BLaER1 treated with 17β-estradiol and CSF1 and Interleukin-3, amounts not matched to agents 10 nM and 100 nM (cell line): ENCODE measurements around the gene EML5.

Experiments used
- H3K27ac ChIP-seq, 11 experiments: shearing (Covaris generic); formaldehyde crosslinking; 2 replicates each; pipeline ENCODE4 v1.8.1; 2022
- H3K27me3 ChIP-seq, 11 experiments: shearing (Covaris generic); formaldehyde crosslinking; 2 replicates each; pipeline ENCODE4 v1.8.1; 2022
- H3K36me3 ChIP-seq, 11 experiments: shearing (Covaris generic); formaldehyde crosslinking; 2 replicates each; pipeline ENCODE4 v1.8.1; 2022
- H3K4me1 ChIP-seq, 10 experiments: shearing (Covaris generic); formaldehyde crosslinking; 2 replicates each; pipeline ENCODE4 v1.8.1; 2022
- H3K4me2 ChIP-seq, 11 experiments: shearing (Covaris generic); formaldehyde crosslinking; 2 replicates each; pipeline ENCODE4 v1.8.1; 2022
- H3K4me3 ChIP-seq, 10 experiments: shearing (Covaris generic); formaldehyde crosslinking; 2 replicates each; pipeline ENCODE4 v1.8.1; 2022
- H3K9ac ChIP-seq, 11 experiments: shearing (Covaris generic); formaldehyde crosslinking; 2 replicates each; pipeline ENCODE4 v1.8.1; 2022
- H3K9me3 ChIP-seq, 11 experiments: shearing (Covaris generic); formaldehyde crosslinking; replicated peaks in 1 of 11; 2 replicates each; pipeline ENCODE4 v1.8.1; 2022
- H4K20me1 ChIP-seq, 11 experiments: shearing (Covaris generic); formaldehyde crosslinking; 2 replicates each; pipeline ENCODE4 v1.8.1; 2022
- Cebpa-rat ChIP-seq, 11 experiments: shearing (Covaris generic); IDR thresholded peaks; 2 replicates each; pipeline ENCODE4 v1.8.1; 2022

Gene EML5

DNA sequence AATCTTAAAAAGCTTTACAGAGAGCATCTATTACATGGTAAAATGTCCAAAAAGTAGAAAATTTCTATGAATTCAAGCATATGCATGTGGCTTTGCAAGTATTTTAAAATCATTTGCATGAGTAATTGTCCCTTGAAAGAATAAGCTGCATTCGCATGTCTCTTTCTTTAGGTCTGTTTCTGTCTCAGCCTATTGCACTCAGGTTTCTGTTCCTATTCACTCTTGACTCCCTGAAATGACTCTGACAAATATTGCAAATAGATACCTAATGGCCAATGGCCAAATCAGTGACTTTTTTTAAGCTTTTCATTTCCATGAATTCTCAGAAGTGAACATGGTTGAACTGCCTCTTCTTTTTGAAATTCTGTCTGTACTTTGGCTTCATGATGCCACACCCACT is 25.3 kb upstream of the EML5 start:
- H4K20me1 ChIP-seq, result no peaks in the 10 kb centered on the region
- no peak overlapping the region for H3K27ac ChIP-seq
- H3K36me3 ChIP-seq, result no peaks in the 10 kb centered on the region
- H3K27me3 ChIP-seq, result no peaks in the 10 kb centered on the region
- no peaks in the 10 kb centered on the region for H3K4me1 ChIP-seq
- H3K9me3 ChIP-seq, result no peaks in the 10 kb centered on the region
- H3K4me2 ChIP-seq, result no peak overlapping the region
- no peak overlapping the region for H3K9ac ChIP-seq
- no peak for TF ChIP-seq Cebpa-rat (IDR thresholded peaks at IDR 0.05)
- no peak overlapping the region for H3K4me3 ChIP-seq

DNA sequence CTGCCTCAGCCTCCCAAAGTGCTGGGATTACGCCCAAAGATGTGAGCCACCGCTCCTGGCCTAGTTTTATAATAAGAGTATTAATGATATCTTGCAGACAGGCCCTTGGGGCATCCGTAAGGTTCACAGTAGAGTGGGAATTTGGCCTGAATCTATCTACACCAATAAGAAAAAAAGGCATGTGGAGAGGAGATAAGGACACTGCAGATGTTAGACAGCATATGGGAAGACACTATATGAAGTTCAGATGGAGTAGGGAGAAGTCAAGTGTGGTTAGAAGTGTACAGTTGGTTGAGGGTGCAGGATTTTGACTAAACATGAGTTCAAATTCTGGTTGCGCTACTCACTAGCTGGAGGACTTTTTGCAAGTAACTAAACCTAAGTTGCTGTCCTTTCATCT is 23.2 kb upstream of the EML5 start:
- H3K27ac ChIP-seq, result no peak overlapping the region
- no peaks in the 10 kb centered on the region for H4K20me1 ChIP-seq
- H3K4me2 ChIP-seq, result no peak overlapping the region
- no peaks in the 10 kb centered on the region for H3K4me1 ChIP-seq
- no peaks in the 10 kb centered on the region for H3K36me3 ChIP-seq
- H3K27me3 ChIP-seq, result no peaks in the 10 kb centered on the region
- no peak overlapping the region for H3K9ac ChIP-seq
- TF ChIP-seq Cebpa-rat (IDR thresholded peaks at IDR 0.05), result no peak
- H3K9me3 ChIP-seq, result no peaks in the 10 kb centered on the region
- H3K4me3 ChIP-seq, result no peak overlapping the region

DNA sequence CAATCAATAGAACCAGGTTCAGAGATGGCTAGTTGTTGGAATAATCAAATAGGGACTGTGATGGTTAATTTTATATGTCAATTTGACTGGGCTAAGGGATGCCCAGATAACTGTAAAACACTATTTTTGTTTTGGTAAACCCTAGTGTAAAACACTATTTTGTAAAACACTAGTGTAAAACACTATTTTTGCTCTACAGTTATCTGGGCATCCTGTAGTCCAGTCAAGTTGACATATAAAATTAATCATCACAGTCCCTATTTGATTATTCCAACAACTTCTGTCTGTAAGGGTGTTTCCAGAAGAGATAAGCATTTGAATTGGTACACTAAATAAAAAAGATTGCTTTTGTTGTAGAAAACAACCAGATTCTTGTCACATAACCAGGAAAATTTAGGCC is 15.6 kb upstream of the EML5 start:
- no peak overlapping the region for H3K4me3 ChIP-seq
- H3K27ac ChIP-seq, result no peak overlapping the region
- no peaks in the 10 kb centered on the region for H4K20me1 ChIP-seq
- peaks cover 7 to 27% (median 16%) of the 10 kb centered on the region in 11 experiments; a peak in 16 of 22 replicates for H3K9me3 ChIP-seq
- no peak overlapping the region for H3K4me2 ChIP-seq
- no peak overlapping the region for H3K9ac ChIP-seq
- no peaks in the 10 kb centered on the region for H3K27me3 ChIP-seq
- peaks cover 0 to 9% (median 0%) of the 10 kb centered on the region in 10 experiments; a peak in 4 of 20 replicates for H3K4me1 ChIP-seq
- TF ChIP-seq Cebpa-rat (IDR thresholded peaks at IDR 0.05), result no peak
- H3K36me3 ChIP-seq, result no peaks in the 10 kb centered on the region

DNA sequence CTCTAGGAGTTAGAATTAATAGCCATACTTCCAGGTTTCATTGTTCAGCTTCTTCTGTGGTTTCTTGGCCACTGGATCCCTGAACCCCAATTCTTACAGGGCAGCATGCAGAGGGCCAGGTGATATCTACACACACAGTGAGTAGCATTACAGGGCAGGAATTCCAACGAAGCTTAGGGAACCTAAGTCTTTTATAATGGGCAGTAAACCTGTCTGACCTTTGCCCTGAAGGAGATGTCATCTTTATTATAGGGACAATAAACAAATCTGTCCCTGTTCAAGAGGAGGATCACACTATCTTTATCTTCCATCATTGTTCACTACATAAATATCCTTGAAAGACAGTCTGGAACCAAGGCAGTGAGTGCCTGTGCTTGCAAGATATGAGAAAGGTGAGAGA is 11.7 kb upstream of the EML5 start:
- TF ChIP-seq Cebpa-rat (IDR thresholded peaks at IDR 0.05), result no peak
- peak overlapping the region in 2 of 11 experiments; percentile 33 to 40; a peak in 3 of 22 replicates for H3K4me2 ChIP-seq
- no peak overlapping the region for H3K9ac ChIP-seq
- peaks cover 0 to 9% (median 0%) of the 10 kb centered on the region in 10 experiments; a peak in 4 of 20 replicates for H3K4me1 ChIP-seq
- H3K4me3 ChIP-seq, result no peak overlapping the region
- no peaks in the 10 kb centered on the region for H3K36me3 ChIP-seq
- peaks cover 7 to 27% (median 16%) of the 10 kb centered on the region in 11 experiments; a peak in 16 of 22 replicates for H3K9me3 ChIP-seq
- H3K27ac ChIP-seq, result no peak overlapping the region
- H4K20me1 ChIP-seq, result no peaks in the 10 kb centered on the region
- H3K27me3 ChIP-seq, result no peaks in the 10 kb centered on the region

DNA sequence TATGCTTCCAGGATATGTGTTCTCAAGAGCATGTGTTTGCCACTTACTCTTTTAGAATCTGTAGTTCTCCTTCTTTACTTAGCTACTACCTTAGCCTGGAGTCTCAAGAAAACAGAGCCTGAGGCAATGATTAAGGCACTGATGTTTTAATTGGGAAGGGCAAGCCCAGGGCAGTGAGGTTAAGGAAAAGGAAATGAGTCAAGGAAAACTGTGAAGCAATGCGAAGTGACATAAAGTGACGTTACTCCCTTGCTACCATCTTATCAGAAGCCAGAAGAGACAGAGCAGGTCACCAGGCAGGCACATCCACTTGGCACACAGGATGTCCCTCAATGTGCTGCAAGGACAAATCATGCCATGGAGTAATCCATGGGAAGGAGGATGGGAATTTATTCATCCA is 11.3 kb upstream of the EML5 start:
- Histone ChIP-seq H4K20me1 (no peaks in the 10 kb centered on the region), H3K27me3 (no peaks in the 10 kb centered on the region), H3K36me3 (no peaks in the 10 kb centered on the region), H3K4me3 (no peak overlapping the region), H3K4me1 (peaks cover 0 to 9% (median 0%) of the 10 kb centered on the region in 10 experiments; a peak in 4 of 20 replicates), H3K9me3 (peaks cover 6 to 24% (median 15%) of the 10 kb centered on the region in 11 experiments; a peak in 16 of 22 replicates), H3K9ac (no peak overlapping the region), H3K4me2 (peak overlapping the region in 3 of 11 experiments; percentile 3 to 40 (median 33); a peak in 3 of 22 replicates), H3K27ac (no peak overlapping the region)
- TF ChIP-seq Cebpa-rat (IDR thresholded peaks at IDR 0.05), result no peak

DNA sequence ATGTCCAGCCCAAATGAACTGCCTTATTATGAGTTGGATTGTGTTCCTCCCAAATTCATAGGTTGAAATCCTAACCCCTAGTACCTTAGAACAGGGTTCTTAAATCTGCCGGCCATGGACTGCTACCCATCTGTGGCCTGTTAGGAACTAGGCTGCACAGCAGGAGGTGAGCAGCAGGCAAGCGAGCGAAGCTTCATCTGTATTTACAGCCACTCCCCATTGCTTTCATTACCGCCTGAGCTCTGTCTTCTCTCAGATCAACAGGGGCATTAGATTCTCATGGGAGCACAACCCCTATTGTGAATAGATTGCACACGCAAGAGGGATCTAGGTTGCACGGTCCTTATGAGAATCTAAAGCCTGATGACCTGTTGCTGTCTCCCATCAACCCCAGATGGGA is 9.8 kb upstream of the EML5 start:
- peaks cover 0 to 9% (median 0%) of the 10 kb centered on the region in 10 experiments; a peak in 4 of 20 replicates for H3K4me1 ChIP-seq
- H3K9me3 ChIP-seq, result peaks cover 0 to 10% (median 3%) of the 10 kb centered on the region in 11 experiments; a peak in 8 of 22 replicates
- TF ChIP-seq Cebpa-rat (IDR thresholded peaks at IDR 0.05), result no peak
- no peaks in the 10 kb centered on the region for H3K27me3 ChIP-seq
- H3K4me2 ChIP-seq, result no peak overlapping the region
- H3K27ac ChIP-seq, result no peak overlapping the region
- H4K20me1 ChIP-seq, result no peaks in the 10 kb centered on the region
- no peaks in the 10 kb centered on the region for H3K36me3 ChIP-seq
- no peak overlapping the region for H3K9ac ChIP-seq
- H3K4me3 ChIP-seq, result no peak overlapping the region

DNA sequence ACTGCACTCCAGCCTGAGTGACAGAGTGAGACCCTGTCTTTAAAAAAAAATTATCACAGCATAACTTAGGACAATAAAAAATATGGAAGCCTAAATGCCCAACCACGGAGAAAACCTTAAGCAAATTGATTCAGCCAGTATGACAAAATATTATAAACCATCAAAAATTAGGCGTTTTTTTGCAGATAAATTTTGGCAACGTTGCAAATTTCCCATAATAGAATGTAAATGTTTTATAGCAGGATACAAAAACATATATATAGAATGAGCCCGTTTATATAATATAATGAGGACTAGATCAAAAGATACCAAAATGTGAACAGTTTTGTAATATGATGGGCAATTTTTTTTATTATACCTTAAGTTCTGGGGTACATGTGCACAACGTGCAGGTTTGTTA is 6.8 kb upstream of the EML5 start:
- no peaks in the 10 kb centered on the region for H3K36me3 ChIP-seq
- no peaks in the 10 kb centered on the region for H3K27me3 ChIP-seq
- peaks cover 0 to 6% (median 0%) of the 10 kb centered on the region in 11 experiments; a peak in 1 of 22 replicates for H3K9me3 ChIP-seq
- peaks cover 0 to 9% (median 0%) of the 10 kb centered on the region in 10 experiments; a peak in 4 of 20 replicates for H3K4me1 ChIP-seq
- H4K20me1 ChIP-seq, result no peaks in the 10 kb centered on the region
- no peak overlapping the region for H3K4me3 ChIP-seq
- H3K27ac ChIP-seq, result no peak overlapping the region
- no peak overlapping the region for H3K4me2 ChIP-seq
- TF ChIP-seq Cebpa-rat (IDR thresholded peaks at IDR 0.05), result no peak
- H3K9ac ChIP-seq, result no peak overlapping the region

DNA sequence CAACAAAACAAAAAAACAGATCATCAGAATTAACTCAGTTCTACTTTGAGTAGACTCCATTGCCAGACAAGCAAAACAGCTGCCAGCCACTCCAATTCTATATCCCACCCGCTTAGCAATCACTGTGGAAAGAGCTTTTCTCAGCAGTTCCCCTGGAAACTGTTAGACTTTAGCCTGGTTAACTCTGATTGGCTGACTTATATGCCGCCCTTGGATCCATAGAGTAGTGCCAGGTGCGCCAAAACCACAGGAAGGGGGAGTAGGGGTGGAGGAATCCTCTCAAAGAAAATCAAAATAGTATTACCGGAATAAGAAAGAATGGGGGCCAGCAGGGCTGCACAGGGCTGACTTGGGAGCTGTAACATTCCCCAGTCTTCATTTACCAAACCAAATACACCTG is 5.4 kb upstream of the EML5 start:
- no peak overlapping the region for H3K27ac ChIP-seq
- H3K4me2 ChIP-seq, result no peak overlapping the region
- no peaks in the 10 kb centered on the region for H4K20me1 ChIP-seq
- H3K36me3 ChIP-seq, result no peaks in the 10 kb centered on the region
- no peak overlapping the region for H3K9ac ChIP-seq
- no peak for TF ChIP-seq Cebpa-rat (IDR thresholded peaks at IDR 0.05)
- peaks cover 0 to 5% (median 4%) of the 10 kb centered on the region in 11 experiments; a peak in 11 of 22 replicates for H3K27me3 ChIP-seq
- peaks cover 0 to 4% (median 4%) of the 10 kb centered on the region in 10 experiments; a peak in 10 of 20 replicates for H3K4me1 ChIP-seq
- H3K9me3 ChIP-seq, result no peaks in the 10 kb centered on the region
- H3K4me3 ChIP-seq, result no peak overlapping the region

DNA sequence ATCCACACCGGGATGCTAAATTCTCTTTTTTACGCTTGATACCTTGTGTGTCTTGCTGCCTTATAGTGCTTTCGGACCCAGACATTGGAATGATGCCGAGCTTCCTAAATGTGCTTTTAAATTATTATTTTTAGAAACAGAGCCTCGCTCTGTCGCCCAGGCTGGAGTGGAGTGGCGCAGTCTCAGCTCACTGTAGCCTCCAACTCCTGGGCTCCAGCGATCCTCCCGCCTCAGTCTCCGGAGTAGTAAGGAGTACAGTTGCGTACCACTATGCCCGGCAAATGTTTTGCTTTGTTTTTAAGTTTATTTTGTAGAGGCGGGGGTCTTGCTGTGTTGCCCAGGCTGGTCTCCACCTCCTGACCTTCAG is 489 bp upstream of the EML5 start:
- H3K4me2 ChIP-seq, result peak overlapping the region; percentile 88 to 97 (median 93)
- no peaks in the 10 kb centered on the region for H3K9me3 ChIP-seq
- no peaks in the 10 kb centered on the region for H3K36me3 ChIP-seq
- no peaks in the 10 kb centered on the region; a peak in 1 of 22 replicates for H4K20me1 ChIP-seq
- H3K9ac ChIP-seq, result peak overlapping the region; percentile 60 to 80 (median 76); a peak in 21 of 22 replicates
- no peak for TF ChIP-seq Cebpa-rat (IDR thresholded peaks at IDR 0.05)
- peak overlapping the region; percentile 63 to 80 (median 71) for H3K4me3 ChIP-seq
- peaks cover 26 to 38% (median 33%) of the 10 kb centered on the region in 11 experiments for H3K27me3 ChIP-seq
- H3K27ac ChIP-seq, result no peak overlapping the region
- H3K4me1 ChIP-seq, result peaks cover 5 to 14% (median 10%) of the 10 kb centered on the region in 10 experiments; a peak in 12 of 20 replicates
